GM23338 (cell line): ENCODE measurements around the gene G3BP1. TPM values are rescaled to one million over a fixed set of nuclear protein-coding genes. Genes with fewer than 3 reads are reported as not detected.
A peak's percentile ranks its signal among the peaks of the same experiment; 100 is the strongest.

ENCODE experiments used
- ATAC-seq: fragments of 200-7000 bp; cut with Tn5 transposase; 3 replicates; pipeline ENCODE4 v1.9.1; 2020
- DNase-seq: peaks from one replicate; pipeline ENCODE4 v3.0.0-alpha.2; 2015; ENCODE audit warnings: low spot score
- H2AFZ ChIP-seq: fragments of 200-600 bp; sonication (generic); 2 replicates; pipeline ENCODE4 v1.8.0; 2016; ENCODE audit warnings: antibody characterized with exemption, mild to moderate bottlenecking, moderate library complexity
- H3F3A ChIP-seq: fragments of 200-600 bp; sonication (generic); replicated peaks from 2 replicates; pipeline ENCODE4 v1.8.0; 2017; ENCODE audit warnings: antibody characterized with exemption, mixed run types, low read depth
- H3K27ac ChIP-seq: fragments of 200-600 bp; sonication (generic); 2 replicates; pipeline ENCODE4 v1.6.1; 2016; ENCODE audit warnings: low read depth
- H3K27me3 ChIP-seq: fragments of 200-600 bp; sonication (generic); 2 replicates; pipeline ENCODE4 v1.8.0; 2016; ENCODE audit warnings: mild to moderate bottlenecking, mixed run types, moderate library complexity; ENCODE audit not compliant: insufficient read depth
- H3K36me3 ChIP-seq: fragments of 200-600 bp; sonication (generic); 2 replicates; pipeline ENCODE4 v1.8.0; 2016; ENCODE audit warnings: mild to moderate bottlenecking; ENCODE audit not compliant: insufficient read depth
- H3K4me1 ChIP-seq: fragments of 200-600 bp; sonication (generic); 2 replicates; pipeline ENCODE4 v1.8.0; 2016; ENCODE audit warnings: mild to moderate bottlenecking, moderate library complexity; ENCODE audit not compliant: insufficient read depth
- H3K4me2 ChIP-seq: fragments of 200-600 bp; sonication (generic); 2 replicates; pipeline ENCODE4 v1.7.1; 2017; ENCODE audit warnings: mixed run types
- H3K4me3 ChIP-seq: fragments of 200-600 bp; sonication (generic); 2 replicates; pipeline ENCODE4 v1.6.1; 2016; ENCODE audit warnings: mixed run types
- H3K79me2 ChIP-seq: fragments of 200-600 bp; sonication (generic); replicated peaks from 2 replicates; pipeline ENCODE4 v1.8.0; 2017; ENCODE audit warnings: mild to moderate bottlenecking; ENCODE audit not compliant: insufficient read depth
- H3K9me2 ChIP-seq: fragments of 200-600 bp; sonication (generic); 2 replicates; pipeline ENCODE4 v1.8.0; 2017; ENCODE audit not compliant: insufficient read depth
- H4K20me1 ChIP-seq: fragments of 200-600 bp; sonication (generic); replicated peaks from 2 replicates; pipeline ENCODE4 v1.8.0; 2017; ENCODE audit warnings: mild to moderate bottlenecking; ENCODE audit not compliant: insufficient read depth
- H3K27ac Mint-ChIP-seq: 2 replicates; pipeline ENCODE4 v1.8.0; 2020; ENCODE audit warnings: inconsistent platforms, mild to moderate bottlenecking, moderate library complexity, mixed read lengths
- H3K27me3 Mint-ChIP-seq: 3 replicates; pipeline ENCODE4 v1.8.0; 2022; ENCODE audit warnings: low read depth, mild to moderate bottlenecking, moderate library complexity, mixed read lengths, inconsistent platforms; ENCODE audit not compliant: insufficient read depth, poor library complexity
- H3K36me3 Mint-ChIP-seq: 3 replicates; pipeline ENCODE4 v1.8.0; 2021; ENCODE audit warnings: low read depth, mild to moderate bottlenecking, inconsistent platforms, moderate library complexity, mixed read lengths
- H3K4me1 Mint-ChIP-seq: 3 replicates; pipeline ENCODE4 v1.8.0; 2020; ENCODE audit warnings: mild to moderate bottlenecking, inconsistent platforms, mixed read lengths
- H3K4me3 Mint-ChIP-seq: 3 replicates; pipeline ENCODE4 v1.8.0; 2021; ENCODE audit warnings: moderate library complexity, mild to moderate bottlenecking, inconsistent platforms, mixed read lengths
- H3K9me3 Mint-ChIP-seq: 3 replicates; pipeline ENCODE4 v1.8.0; 2020; ENCODE audit warnings: moderate library complexity, mild to moderate bottlenecking, inconsistent platforms, mixed read lengths
- CTCF ChIP-seq, 2 experiments: fragments of 200-600 bp in 1 of 2; sonication (generic) in 1 of 2; conservative IDR thresholded peaks; 2 replicates each; pipeline versions ENCODE4 v1.5.1 to v1.6.1; 2016 to 2017; ENCODE audit warnings: antibody characterized with exemption in 2 of 2, low read depth in 2 of 2, mild to moderate bottlenecking in 2 of 2, moderate library complexity in 1 of 2
- polyA plus RNA-seq: library from polyadenylated mRNA; unstranded; fragments of >200 nt; fragmentation: Nextera tagmentation; extraction: Ambion mirVana; gene quantifications from 2 replicates; pipeline ENCODE4 v1.2.1, GENCODE V29; 2016
- total RNA-seq: library from RNA; depleted of rRNA; stranded (reverse); fragments of >200 nt; shearing (Covaris generic); gene quantifications from 2 replicates; pipeline ENCODE4 v1.2.3, GENCODE V29; 2014
- TF ChIP-seq, protein P1 (sequence below): fragments of 250-450 bp; sonication (Bioruptor Pico); IDR thresholded peaks from 2 replicates; pipeline ENCODE4 v1.5.0; 2020; ENCODE audit warnings: mild to moderate bottlenecking, moderate library complexity

G3BP1 gene
- total and polyA plus RNA-seq, 2 experiments from 2014 or later: 183 to 323 TPM

GRCh38 chr5:151751593-151751992 is 20.2 kb upstream of the G3BP1 start (continued):
- TF ChIP-seq, protein P1, sequence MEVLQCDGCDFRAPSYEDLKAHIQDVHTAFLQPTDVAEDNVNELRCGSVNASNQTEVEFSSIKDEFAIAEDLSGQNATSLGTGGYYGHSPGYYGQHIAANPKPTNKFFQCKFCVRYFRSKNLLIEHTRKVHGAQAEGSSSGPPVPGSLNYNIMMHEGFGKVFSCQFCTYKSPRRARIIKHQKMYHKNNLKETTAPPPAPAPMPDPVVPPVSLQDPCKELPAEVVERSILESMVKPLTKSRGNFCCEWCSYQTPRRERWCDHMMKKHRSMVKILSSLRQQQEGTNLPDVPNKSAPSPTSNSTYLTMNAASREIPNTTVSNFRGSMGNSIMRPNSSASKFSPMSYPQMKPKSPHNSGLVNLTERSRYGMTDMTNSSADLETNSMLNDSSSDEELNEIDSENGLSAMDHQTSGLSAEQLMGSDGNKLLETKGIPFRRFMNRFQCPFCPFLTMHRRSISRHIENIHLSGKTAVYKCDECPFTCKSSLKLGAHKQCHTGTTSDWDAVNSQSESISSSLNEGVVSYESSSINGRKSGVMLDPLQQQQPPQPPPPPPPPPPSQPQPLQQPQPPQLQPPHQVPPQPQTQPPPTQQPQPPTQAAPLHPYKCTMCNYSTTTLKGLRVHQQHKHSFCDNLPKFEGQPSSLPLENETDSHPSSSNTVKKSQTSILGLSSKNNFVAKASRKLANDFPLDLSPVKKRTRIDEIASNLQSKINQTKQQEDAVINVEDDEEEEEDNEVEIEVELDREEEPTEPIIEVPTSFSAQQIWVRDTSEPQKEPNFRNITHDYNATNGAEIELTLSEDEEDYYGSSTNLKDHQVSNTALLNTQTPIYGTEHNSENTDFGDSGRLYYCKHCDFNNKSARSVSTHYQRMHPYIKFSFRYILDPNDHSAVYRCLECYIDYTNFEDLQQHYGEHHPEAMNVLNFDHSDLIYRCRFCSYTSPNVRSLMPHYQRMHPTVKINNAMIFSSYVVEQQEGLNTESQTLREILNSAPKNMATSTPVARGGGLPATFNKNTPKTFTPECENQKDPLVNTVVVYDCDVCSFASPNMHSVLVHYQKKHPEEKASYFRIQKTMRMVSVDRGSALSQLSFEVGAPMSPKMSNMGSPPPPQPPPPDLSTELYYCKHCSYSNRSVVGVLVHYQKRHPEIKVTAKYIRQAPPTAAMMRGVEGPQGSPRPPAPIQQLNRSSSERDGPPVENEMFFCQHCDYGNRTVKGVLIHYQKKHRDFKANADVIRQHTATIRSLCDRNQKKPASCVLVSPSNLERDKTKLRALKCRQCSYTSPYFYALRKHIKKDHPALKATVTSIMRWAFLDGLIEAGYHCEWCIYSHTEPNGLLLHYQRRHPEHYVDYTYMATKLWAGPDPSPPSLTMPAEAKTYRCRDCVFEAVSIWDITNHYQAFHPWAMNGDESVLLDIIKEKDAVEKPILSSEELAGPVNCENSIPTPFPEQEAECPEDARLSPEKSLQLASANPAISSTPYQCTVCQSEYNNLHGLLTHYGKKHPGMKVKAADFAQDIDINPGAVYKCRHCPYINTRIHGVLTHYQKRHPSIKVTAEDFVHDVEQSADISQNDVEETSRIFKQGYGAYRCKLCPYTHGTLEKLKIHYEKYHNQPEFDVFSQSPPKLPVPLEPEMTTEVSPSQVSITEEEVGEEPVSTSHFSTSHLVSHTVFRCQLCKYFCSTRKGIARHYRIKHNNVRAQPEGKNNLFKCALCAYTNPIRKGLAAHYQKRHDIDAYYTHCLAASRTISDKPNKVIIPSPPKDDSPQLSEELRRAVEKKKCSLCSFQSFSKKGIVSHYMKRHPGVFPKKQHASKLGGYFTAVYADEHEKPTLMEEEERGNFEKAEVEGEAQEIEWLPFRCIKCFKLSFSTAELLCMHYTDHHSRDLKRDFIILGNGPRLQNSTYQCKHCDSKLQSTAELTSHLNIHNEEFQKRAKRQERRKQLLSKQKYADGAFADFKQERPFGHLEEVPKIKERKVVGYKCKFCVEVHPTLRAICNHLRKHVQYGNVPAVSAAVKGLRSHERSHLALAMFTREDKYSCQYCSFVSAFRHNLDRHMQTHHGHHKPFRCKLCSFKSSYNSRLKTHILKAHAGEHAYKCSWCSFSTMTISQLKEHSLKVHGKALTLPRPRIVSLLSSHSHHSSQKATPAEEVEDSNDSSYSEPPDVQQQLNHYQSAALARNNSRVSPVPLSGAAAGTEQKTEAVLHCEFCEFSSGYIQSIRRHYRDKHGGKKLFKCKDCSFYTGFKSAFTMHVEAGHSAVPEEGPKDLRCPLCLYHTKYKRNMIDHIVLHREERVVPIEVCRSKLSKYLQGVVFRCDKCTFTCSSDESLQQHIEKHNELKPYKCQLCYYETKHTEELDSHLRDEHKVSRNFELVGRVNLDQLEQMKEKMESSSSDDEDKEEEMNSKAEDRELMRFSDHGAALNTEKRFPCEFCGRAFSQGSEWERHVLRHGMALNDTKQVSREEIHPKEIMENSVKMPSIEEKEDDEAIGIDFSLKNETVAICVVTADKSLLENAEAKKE (CRISPR knock-in tag): no peak

DNA sequence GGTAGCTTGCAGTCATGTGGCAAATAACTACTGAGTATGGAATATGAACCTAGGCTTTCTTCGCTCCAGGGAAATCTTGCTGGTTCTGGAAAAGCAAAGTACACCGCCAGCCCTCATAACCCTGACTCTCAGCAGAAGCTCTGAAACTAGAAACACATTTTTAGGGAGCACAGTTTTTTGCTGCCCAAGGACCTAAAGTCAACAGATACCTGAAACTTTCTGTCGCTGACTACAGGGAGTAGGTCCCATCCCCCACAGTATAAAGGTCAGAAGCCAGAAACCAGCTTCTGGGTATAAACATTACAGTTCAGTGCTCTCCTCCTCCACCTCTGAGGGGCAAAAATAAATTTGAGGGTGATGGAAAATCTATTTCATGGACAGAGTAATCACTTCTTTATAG is 16.4 kb upstream of the G3BP1 start:
- peaks cover 28% of the 10 kb centered on the region for H3K4me1 Mint-ChIP-seq
- TF ChIP-seq CTCF (conservative IDR thresholded peaks at IDR 0.05; ENCODE audit: low read depth in 2 of 2): no peak
- Histone ChIP-seq H3K4me2 (peak overlapping the region; percentile 33), H2AFZ (no peak overlapping the region), H3F3A (no peaks in the 10 kb centered on the region), H3K27me3 (no peaks in the 10 kb centered on the region), H3K4me1 (peaks cover 25% of the 10 kb centered on the region), H4K20me1 (no peaks in the 10 kb centered on the region; the same call in 1 of the 2 replicates), H3K4me3 (peak overlapping the region; percentile 9; the same call in 1 of the 2 replicates), H3K79me2 (peaks cover 7% of the 10 kb centered on the region; the same call in 1 of the 2 replicates), H3K27ac (no peak overlapping the region), H3K9me2 (no peaks in the 10 kb centered on the region), H3K36me3 (no peaks in the 10 kb centered on the region)
- H3K36me3 Mint-ChIP-seq: peaks cover 3% of the 10 kb centered on the region; the same call in 1 of the 3 replicates
- DNase-seq (no peak), ATAC-seq (no peak)
- no peak overlapping the region for H3K4me3 Mint-ChIP-seq
- no peak overlapping the region for H3K27ac Mint-ChIP-seq
- H3K27me3 Mint-ChIP-seq: peaks cover 6% of the 10 kb centered on the region
- H3K9me3 Mint-ChIP-seq: no peaks in the 10 kb centered on the region
